Ascending aorta (tissue), 2 donors: Measurements from ENCODE around the gene ABCC5. TPM values are rescaled to one million over a fixed set of nuclear protein-coding genes. Genes with fewer than 3 reads are reported as not detected.

Experiments
- DNase-seq, 2 donors: peaks; one replicate each; pipeline ENCODE4 v3.0.0-alpha.2; 2019; ENCODE audit warnings: low spot score in 2 of 2
- H3K27ac ChIP-seq, 2 donors: fragments of 200-600 bp; sonication (generic); one replicate each; pipeline ENCODE4 v1.5.1; 2016 to 2017; ENCODE audit warnings: mild to moderate bottlenecking in 1 of 2
- H3K27me3 ChIP-seq: fragments of 200-600 bp; sonication (generic); one replicate; pipeline ENCODE4 v1.5.1; 2017
- H3K36me3 ChIP-seq, 2 donors: fragments of 200-600 bp; sonication (generic); one replicate each; pipeline ENCODE4 v1.5.1; 2016
- H3K4me1 ChIP-seq, 2 donors: fragments of 200-600 bp; sonication (generic); one replicate each; pipeline ENCODE4 v1.5.1; 2016 to 2017; ENCODE audit warnings: mild to moderate bottlenecking in 1 of 2
- H3K4me3 ChIP-seq, 2 donors: fragments of 200-600 bp; sonication (generic); one replicate each; pipeline ENCODE4 v1.5.1; 2016 to 2017; ENCODE audit warnings: mild to moderate bottlenecking in 1 of 2
- H3K9me3 ChIP-seq, 2 donors: fragments of 200-600 bp; sonication (generic); one replicate each; pipeline ENCODE4 v1.5.1; 2016
- CTCF ChIP-seq, 3 experiments: fragments of 200-600 bp in 2 of 3; fragments of 450-650 bp in 1 of 3; sonication (generic) in 2 of 3; IDR thresholded peaks; one replicate each; pipeline ENCODE4 v1.5.1; 2016 to 2019; ENCODE audit warnings: antibody characterized with exemption in 3 of 3, mild to moderate bottlenecking in 1 of 3, moderate library complexity in 1 of 3
- intact Hi-C: fragments of 100-400 bp; cut with DNase I; formaldehyde crosslinking; loops from one replicate; pipeline ENCODE4 v1.15.1; 2023
- total RNA-seq: library from RNA; depleted of rRNA; stranded (reverse); fragments of >200 nt; gene quantifications from one replicate; pipeline ENCODE4 v1.1.0, GENCODE V29; 2016

ABCC5 gene
- total RNA-seq, 1 donor from 2014 or later: 16.2 TPM

GRCh38 chr3:183917776-183918175 is 99.9 kb downstream of the ABCC5 start:
- no peaks in the 10 kb centered on the region for H3K27me3 ChIP-seq
- no peak for DNase-seq
- H3K36me3 ChIP-seq: peaks cover 13 to 25% of the 10 kb centered on the region in 2 donors
- TF ChIP-seq CTCF (IDR thresholded peaks at IDR 0.05): no peak
- no peak overlapping the region for H3K4me3 ChIP-seq
- no peaks in the 10 kb centered on the region for H3K4me1 ChIP-seq
- no peaks in the 10 kb centered on the region for H3K9me3 ChIP-seq
- no peak overlapping the region for H3K27ac ChIP-seq
- intact Hi-C loops: no loop called here

- Histone ChIP-seq H3K4me3 (no peak overlapping the region), H3K36me3 (peaks cover 0 to 4% of the 10 kb centered on the region in 2 donors), H3K27ac (no peak overlapping the region), H3K27me3 (no peaks in the 10 kb centered on the region), H3K9me3 (no peaks in the 10 kb centered on the region), H3K4me1 (no peaks in the 10 kb centered on the region)
- DNase-seq: no peak
- intact Hi-C loops: no loop called here
- TF ChIP-seq CTCF (IDR thresholded peaks at IDR 0.05): no peak
Observed at GRCh38 chr3:183914856-183915255, 102.8 kb downstream of the ABCC5 start.

GRCh38 chr3:183913580-183913920 is 104.1 kb downstream of the ABCC5 start:
- intact Hi-C loops: no loop called here
- Histone ChIP-seq H3K9me3 (no peaks in the 10 kb centered on the region), H3K4me3 (no peak overlapping the region), H3K36me3 (no peaks in the 10 kb centered on the region), H3K27me3 (no peaks in the 10 kb centered on the region), H3K27ac (no peak overlapping the region), H3K4me1 (no peaks in the 10 kb centered on the region)
- no peak for DNase-seq
- no peak for TF ChIP-seq CTCF (IDR thresholded peaks at IDR 0.05)

- no peak for DNase-seq
- no peaks in the 10 kb centered on the region for H3K36me3 ChIP-seq
- no peak overlapping the region for H3K4me3 ChIP-seq
- no peaks in the 10 kb centered on the region for H3K4me1 ChIP-seq
- H3K27ac ChIP-seq: no peak overlapping the region
- no peaks in the 10 kb centered on the region for H3K9me3 ChIP-seq
- intact Hi-C loops: no loop called here
- TF ChIP-seq CTCF (IDR thresholded peaks at IDR 0.05): no peak
- no peaks in the 10 kb centered on the region for H3K27me3 ChIP-seq
Observed at GRCh38 chr3:183912895-183913579, 104.6 kb downstream of the ABCC5 start.

GRCh38 chr3:183911763-183912506 is 105.7 kb downstream of the ABCC5 start:
- Histone ChIP-seq H3K27ac (no peak overlapping the region), H3K27me3 (no peaks in the 10 kb centered on the region), H3K4me3 (no peak overlapping the region), H3K9me3 (no peaks in the 10 kb centered on the region), H3K36me3 (no peaks in the 10 kb centered on the region), H3K4me1 (no peaks in the 10 kb centered on the region)
- no peak for DNase-seq
- intact Hi-C loops: no loop called here
- no peak for TF ChIP-seq CTCF (IDR thresholded peaks at IDR 0.05)
